Mesothelial cell of epicardium (in vitro differentiated cells): Measurements from ENCODE around the gene FBXL14. TPM values are rescaled to one million over a fixed set of nuclear protein-coding genes. Genes with fewer than 3 reads are reported as not detected.
"Not testable (repeated sequence)": the region's sequence is repeated elsewhere in the genome, so short reads cannot be mapped to it uniquely, and the experiment has no call there.

Source experiments
- DNase-seq, 2 experiments: peaks; one replicate each; pipeline ENCODE4 v3.0.0; 2021; ENCODE audit warnings: low spot score in 2 of 2; ENCODE audit not compliant: unreplicated experiment in 2 of 2
- H3K27ac Mint-ChIP-seq: 2 replicates; pipeline ENCODE4 v1.8.0; 2021; ENCODE audit warnings: mixed read lengths
- H3K27me3 Mint-ChIP-seq: 2 replicates; pipeline ENCODE4 v1.8.0; 2021; ENCODE audit warnings: low read depth, mixed read lengths
- H3K36me3 Mint-ChIP-seq: 2 replicates; pipeline ENCODE4 v1.8.0; 2021; ENCODE audit warnings: mixed read lengths
- H3K4me1 Mint-ChIP-seq: 2 replicates; pipeline ENCODE4 v1.8.0; 2021; ENCODE audit warnings: mixed read lengths
- H3K4me3 Mint-ChIP-seq: 2 replicates; pipeline ENCODE4 v1.8.0; 2021; ENCODE audit warnings: mild to moderate bottlenecking, moderate library complexity, mixed read lengths
- H3K9me3 Mint-ChIP-seq: 2 replicates; pipeline ENCODE4 v1.8.0; 2021; ENCODE audit warnings: mixed read lengths
- total RNA-seq: library from RNA; stranded (reverse); gene quantifications from 3 replicates; pipeline ENCODE4 v1.2.1, GENCODE V29; 2021
- TF ChIP-seq, protein P1 (sequence below): fragments of 200-600 bp; sonication (generic); IDR thresholded peaks from one replicate; pipeline ENCODE4 v1.5.0; 2021; ENCODE audit warnings: antibody characterized with exemption; ENCODE audit not compliant: unreplicated experiment

The FBXL14 gene
- total RNA-seq, 1 donor from 2014 or later: 14.8 TPM

DNA sequence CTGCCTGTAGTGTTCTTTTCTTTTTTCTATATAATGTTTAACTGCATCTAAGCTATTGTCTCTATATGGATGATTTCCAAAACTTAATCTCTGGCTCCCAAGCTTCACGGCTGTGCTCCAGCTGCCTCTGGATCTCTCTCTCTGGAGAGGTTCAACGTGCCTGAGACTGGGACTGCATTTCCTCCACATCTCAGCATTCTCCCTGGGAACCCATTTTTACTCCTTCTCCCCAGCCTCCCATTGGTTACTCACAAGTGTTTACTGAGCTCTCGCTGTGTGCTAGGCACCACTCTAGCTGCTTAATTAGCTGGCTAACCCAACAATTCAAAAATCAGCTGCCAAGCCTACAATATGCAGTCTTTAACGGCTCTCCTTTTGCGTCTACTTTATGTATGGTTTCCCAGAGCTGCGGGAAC is 34.7 kb downstream of the FBXL14 start:
- Mint-ChIP-seq H3K9me3 (peaks cover 5% of the 10 kb centered on the region), H3K4me3 (no peak overlapping the region), H3K4me1 (peaks cover 10% of the 10 kb centered on the region), H3K27ac (no peak overlapping the region), H3K36me3 (peaks cover 3% of the 10 kb centered on the region), H3K27me3 (peaks cover 11% of the 10 kb centered on the region)
- no peak for DNase-seq
- TF ChIP-seq, protein P1, sequence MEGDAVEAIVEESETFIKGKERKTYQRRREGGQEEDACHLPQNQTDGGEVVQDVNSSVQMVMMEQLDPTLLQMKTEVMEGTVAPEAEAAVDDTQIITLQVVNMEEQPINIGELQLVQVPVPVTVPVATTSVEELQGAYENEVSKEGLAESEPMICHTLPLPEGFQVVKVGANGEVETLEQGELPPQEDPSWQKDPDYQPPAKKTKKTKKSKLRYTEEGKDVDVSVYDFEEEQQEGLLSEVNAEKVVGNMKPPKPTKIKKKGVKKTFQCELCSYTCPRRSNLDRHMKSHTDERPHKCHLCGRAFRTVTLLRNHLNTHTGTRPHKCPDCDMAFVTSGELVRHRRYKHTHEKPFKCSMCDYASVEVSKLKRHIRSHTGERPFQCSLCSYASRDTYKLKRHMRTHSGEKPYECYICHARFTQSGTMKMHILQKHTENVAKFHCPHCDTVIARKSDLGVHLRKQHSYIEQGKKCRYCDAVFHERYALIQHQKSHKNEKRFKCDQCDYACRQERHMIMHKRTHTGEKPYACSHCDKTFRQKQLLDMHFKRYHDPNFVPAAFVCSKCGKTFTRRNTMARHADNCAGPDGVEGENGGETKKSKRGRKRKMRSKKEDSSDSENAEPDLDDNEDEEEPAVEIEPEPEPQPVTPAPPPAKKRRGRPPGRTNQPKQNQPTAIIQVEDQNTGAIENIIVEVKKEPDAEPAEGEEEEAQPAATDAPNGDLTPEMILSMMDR: no peak

DNA sequence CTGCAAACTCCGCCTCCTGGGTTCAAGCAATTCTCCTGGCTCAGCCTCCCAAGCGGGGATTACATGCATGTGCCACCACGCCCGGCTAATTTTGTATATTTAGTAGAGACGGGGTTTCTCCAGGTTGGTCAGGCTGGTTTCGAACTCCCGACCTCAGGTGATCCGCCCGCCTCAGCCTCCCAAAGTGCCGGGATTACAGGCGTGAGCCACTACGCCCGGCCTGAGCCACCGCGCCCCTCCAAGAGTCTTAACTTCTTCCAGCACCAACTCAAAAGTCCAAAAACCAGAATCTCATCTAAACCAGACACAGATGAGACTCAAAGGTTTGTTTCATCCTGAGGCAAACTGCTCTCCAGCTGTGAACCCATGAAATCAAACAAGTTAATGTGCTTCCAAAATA is 36.3 kb downstream of the FBXL14 start:
- not testable (repeated sequence) for H3K27ac Mint-ChIP-seq, DNase-seq, H3K36me3 Mint-ChIP-seq, H3K4me3 Mint-ChIP-seq, H3K9me3 Mint-ChIP-seq
- peaks cover 10% of the 10 kb centered on the region for H3K4me1 Mint-ChIP-seq
- peaks cover 11% of the 10 kb centered on the region for H3K27me3 Mint-ChIP-seq

DNA sequence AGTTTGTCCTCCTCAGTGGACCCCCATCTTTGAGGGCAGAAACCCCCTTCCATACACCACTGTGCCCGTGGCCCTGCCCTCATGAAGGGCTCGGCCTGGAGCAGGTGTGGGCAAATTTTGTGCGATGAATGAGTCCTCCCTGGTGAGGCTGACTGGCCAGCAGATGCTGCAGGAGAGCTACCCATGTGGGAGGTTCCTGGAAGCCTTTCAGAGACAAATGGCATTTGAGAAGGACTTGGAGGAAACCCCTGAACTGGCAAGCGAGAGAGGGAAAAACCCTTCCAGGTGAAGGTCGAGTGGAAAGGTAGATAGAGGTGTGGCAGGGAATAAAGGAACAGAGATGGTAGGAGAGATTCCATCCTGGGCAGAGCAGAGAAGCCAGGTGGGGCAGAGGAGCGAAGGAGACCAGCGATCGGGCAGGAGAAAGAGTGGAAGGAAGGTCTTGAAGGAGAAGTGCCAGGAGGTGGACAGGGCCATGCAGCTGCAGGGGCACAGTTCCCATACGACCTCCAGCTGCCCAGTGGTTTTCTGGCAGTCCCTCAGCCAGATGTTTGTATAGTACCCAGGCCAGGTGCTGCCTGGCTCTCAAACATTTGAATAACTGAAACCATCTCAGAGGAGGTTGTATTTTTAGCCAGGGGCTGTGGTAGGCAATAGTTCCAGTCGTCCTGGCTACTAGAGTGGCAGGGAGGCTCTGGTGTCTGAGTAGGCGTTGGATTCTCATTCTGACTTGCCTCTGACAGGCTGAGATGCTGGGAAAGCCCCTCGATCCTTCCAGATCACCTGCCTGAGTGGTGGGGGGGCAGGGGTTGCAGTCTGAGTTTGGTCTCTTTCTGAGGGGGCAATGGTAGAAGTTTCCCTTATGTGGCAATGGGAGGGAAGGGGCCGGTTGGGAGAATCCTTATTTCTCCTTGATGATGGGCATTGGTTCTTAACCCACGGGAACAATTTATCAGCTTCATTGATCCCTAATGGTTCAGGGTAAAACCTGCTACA is 40.1 kb downstream of the FBXL14 start:
- H3K4me3 Mint-ChIP-seq: no peak overlapping the region
- peaks cover 5% of the 10 kb centered on the region for H3K9me3 Mint-ChIP-seq
- TF ChIP-seq, protein P1: no peak
- no peaks in the 10 kb centered on the region for H3K4me1 Mint-ChIP-seq
- H3K27me3 Mint-ChIP-seq: peaks cover 4% of the 10 kb centered on the region
- no peak overlapping the region for H3K27ac Mint-ChIP-seq
- no peak for DNase-seq
- H3K36me3 Mint-ChIP-seq: peaks cover 3% of the 10 kb centered on the region

DNA sequence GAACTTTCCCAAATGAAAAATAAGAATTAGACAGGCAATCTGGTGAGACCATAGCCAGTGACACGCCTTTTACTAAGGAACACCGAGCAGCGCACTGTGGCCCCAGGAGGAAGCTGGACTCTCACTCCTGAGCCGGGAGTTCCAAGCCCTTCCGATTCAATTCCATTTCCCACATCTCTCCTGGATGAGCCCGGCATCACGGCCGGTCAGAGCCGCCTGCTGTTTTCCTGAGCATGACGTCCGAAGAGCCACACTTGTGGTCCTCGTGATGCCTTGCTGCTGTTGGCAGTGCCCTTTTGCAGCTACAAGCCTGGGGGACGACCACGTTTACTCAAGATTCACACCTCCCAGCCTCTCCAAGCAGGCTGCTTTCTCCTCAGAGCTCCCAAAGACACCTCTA is 40.8 kb downstream of the FBXL14 start:
- H3K27ac Mint-ChIP-seq: no peak overlapping the region
- peaks cover 9% of the 10 kb centered on the region for H3K9me3 Mint-ChIP-seq
- no peak overlapping the region for H3K4me3 Mint-ChIP-seq
- H3K27me3 Mint-ChIP-seq: peaks cover 4% of the 10 kb centered on the region
- no peak for DNase-seq
- H3K4me1 Mint-ChIP-seq: no peaks in the 10 kb centered on the region
- TF ChIP-seq, protein P1: no peak
- H3K36me3 Mint-ChIP-seq: peaks cover 7% of the 10 kb centered on the region

DNA sequence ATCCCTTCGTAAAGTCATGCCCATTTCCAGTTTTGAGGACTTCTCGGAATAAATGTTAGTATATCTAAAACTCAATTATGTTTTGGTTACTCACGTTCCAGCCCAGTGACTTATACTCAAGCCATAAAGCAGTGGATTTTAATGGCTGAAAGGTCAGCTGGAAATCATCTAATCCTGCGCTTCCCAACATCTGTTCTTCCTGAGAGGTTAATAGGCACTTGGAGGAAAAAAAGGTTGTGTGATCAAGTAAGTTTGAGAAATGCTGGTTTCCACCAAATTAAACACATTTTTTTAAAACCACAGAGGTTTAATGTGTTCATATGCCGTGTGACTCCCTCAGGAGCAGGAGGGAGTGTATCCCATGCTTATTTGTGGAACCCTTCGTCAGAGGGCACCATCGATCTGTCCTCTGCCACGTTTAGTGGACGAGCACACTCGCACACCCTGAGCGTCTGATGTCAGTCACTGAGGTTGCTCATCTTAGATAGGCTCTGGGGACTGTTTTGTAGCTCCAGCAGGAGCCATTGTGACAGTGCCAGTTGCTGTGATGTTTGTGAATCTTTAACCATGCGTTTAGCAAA is 41.4 kb downstream of the FBXL14 start:
- no peak overlapping the region for H3K4me3 Mint-ChIP-seq
- peaks cover 4% of the 10 kb centered on the region for H3K27me3 Mint-ChIP-seq
- no peak for DNase-seq
- peaks cover 9% of the 10 kb centered on the region for H3K9me3 Mint-ChIP-seq
- H3K4me1 Mint-ChIP-seq: no peaks in the 10 kb centered on the region
- H3K36me3 Mint-ChIP-seq: peaks cover 4% of the 10 kb centered on the region
- TF ChIP-seq, protein P1: no peak
- no peak overlapping the region for H3K27ac Mint-ChIP-seq

DNA sequence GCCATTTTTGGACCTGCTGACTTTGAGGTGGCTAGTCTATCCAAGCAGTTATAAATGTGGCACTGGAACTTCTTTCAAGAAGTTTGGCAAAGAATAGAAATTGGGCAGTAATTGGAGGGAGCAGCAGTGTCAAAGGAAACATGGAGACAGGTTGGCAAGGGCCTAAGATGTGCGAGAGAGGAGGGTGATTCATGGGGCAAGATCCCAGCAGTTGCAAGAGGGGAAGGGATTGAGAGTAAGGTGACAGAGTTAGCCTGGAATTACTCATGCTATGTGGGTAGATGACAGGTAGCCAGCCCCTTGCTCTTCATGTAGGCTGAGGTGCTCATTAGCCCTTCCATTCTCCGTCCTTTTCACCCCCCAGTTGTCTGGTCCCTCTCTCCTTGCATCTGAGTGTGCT is 42.2 kb downstream of the FBXL14 start:
- Mint-ChIP-seq H3K27ac (no peak overlapping the region), H3K36me3 (peaks cover 4% of the 10 kb centered on the region), H3K27me3 (peaks cover 7% of the 10 kb centered on the region), H3K9me3 (peaks cover 9% of the 10 kb centered on the region), H3K4me1 (no peaks in the 10 kb centered on the region), H3K4me3 (no peak overlapping the region)
- no peak for DNase-seq
- TF ChIP-seq, protein P1: no peak
